Thyroid gland (tissue), 4 donors: ENCODE results near the gene NPBWR2. TPM values are rescaled to one million over a fixed set of nuclear protein-coding genes. Genes with fewer than 3 reads are reported as not detected.
"Not testable (repeated sequence)": the region's sequence is repeated elsewhere in the genome, so short reads cannot be mapped to it uniquely, and the experiment has no call there.

Source experiments
- DNase-seq, 2 donors: peaks; one replicate each; pipeline ENCODE4 v3.0.0-alpha.2; 2019
- H3K27ac ChIP-seq, 3 donors: fragments of 200-600 bp; sonication (generic); 1 replicate in 2 of 3; 2 replicates in 1 of 3; pipeline ENCODE4 v1.5.1; 2016 to 2019; ENCODE audit warnings: mild to moderate bottlenecking in 1 of 3, moderate library complexity in 1 of 3
- H3K27me3 ChIP-seq: fragments of 200-600 bp; sonication (generic); one replicate; pipeline ENCODE4 v1.5.1; 2019
- H3K36me3 ChIP-seq, 2 donors: fragments of 200-600 bp; sonication (generic); one replicate each; pipeline ENCODE4 v1.5.1; 2016 to 2019
- H3K4me1 ChIP-seq, 2 donors: fragments of 200-600 bp; sonication (generic); one replicate each; pipeline ENCODE4 v1.5.1; 2017 to 2019
- H3K4me3 ChIP-seq, 3 donors: fragments of 200-600 bp; sonication (generic); replicated peaks in 1 of 3; 1 replicate in 2 of 3; 2 replicates in 1 of 3; pipeline ENCODE4 v1.5.1; 2016; ENCODE audit warnings: mild to moderate bottlenecking in 1 of 3
- H3K9me3 ChIP-seq: fragments of 200-600 bp; sonication (generic); one replicate; pipeline ENCODE4 v1.5.1; 2017
- POLR2A ChIP-seq, 2 donors: fragments of 450-650 bp; IDR thresholded peaks; one replicate each; pipeline ENCODE4 v1.6.1; 2017; ENCODE audit warnings: antibody characterized with exemption in 2 of 2, mild to moderate bottlenecking in 2 of 2, moderate library complexity in 1 of 2
- WGBS, 2 donors: methylation state at CpG; one replicate each; pipeline ENCODE4 v1.1.5; 2017; 5-methylcytosine and 5-hydroxymethylcytosine counted together
- intact Hi-C: fragments of 100-400 bp; cut with DNase I; formaldehyde crosslinking; loops from one replicate; pipeline ENCODE4 v1.15.1; 2023
- total RNA-seq, 4 donors: library from RNA; depleted of rRNA; stranded (reverse); fragments of >200 nt; gene quantifications; one replicate each; pipeline ENCODE4 v1.2.3, GENCODE V29; 2016
- TF ChIP-seq, protein P1 (sequence below), 6 experiments: fragments of 200-600 bp in 3 of 6; fragments of 450-650 bp in 3 of 6; sonication (generic) in 3 of 6; IDR thresholded peaks; one replicate each; pipeline ENCODE4 v1.5.1; 2016 to 2019; ENCODE audit warnings: antibody characterized with exemption in 6 of 6, mild to moderate bottlenecking in 2 of 6, inconsistent platforms in 1 of 6, moderate library complexity in 1 of 6

The NPBWR2 gene
- total RNA-seq, 4 donors from 2014 or later: not detected

- H3K27me3 ChIP-seq: no peaks in the 10 kb centered on the region
- WGBS, 2 donors: 56 to 78% methylated on average over 5 to 22 of the region's 27 CpGs
- no peak for DNase-seq
- TF ChIP-seq POLR2A (IDR thresholded peaks at IDR 0.05): no peak
- TF ChIP-seq, protein P1, sequence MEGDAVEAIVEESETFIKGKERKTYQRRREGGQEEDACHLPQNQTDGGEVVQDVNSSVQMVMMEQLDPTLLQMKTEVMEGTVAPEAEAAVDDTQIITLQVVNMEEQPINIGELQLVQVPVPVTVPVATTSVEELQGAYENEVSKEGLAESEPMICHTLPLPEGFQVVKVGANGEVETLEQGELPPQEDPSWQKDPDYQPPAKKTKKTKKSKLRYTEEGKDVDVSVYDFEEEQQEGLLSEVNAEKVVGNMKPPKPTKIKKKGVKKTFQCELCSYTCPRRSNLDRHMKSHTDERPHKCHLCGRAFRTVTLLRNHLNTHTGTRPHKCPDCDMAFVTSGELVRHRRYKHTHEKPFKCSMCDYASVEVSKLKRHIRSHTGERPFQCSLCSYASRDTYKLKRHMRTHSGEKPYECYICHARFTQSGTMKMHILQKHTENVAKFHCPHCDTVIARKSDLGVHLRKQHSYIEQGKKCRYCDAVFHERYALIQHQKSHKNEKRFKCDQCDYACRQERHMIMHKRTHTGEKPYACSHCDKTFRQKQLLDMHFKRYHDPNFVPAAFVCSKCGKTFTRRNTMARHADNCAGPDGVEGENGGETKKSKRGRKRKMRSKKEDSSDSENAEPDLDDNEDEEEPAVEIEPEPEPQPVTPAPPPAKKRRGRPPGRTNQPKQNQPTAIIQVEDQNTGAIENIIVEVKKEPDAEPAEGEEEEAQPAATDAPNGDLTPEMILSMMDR (IDR thresholded peaks at IDR 0.05): no peak
- H3K4me1 ChIP-seq: no peaks in the 10 kb centered on the region
- intact Hi-C loops: no loop called here
- H3K4me3 ChIP-seq: no peak overlapping the region
- no peak overlapping the region for H3K27ac ChIP-seq
- no peaks in the 10 kb centered on the region for H3K9me3 ChIP-seq
- H3K36me3 ChIP-seq: no peaks in the 10 kb centered on the region
Measured at GRCh38 chr20:64092258-64093012, 14.9 kb downstream of the NPBWR2 start.

- no peaks in the 10 kb centered on the region for H3K27me3 ChIP-seq
- H3K27ac ChIP-seq: no peak overlapping the region
- H3K4me1 ChIP-seq: no peaks in the 10 kb centered on the region
- H3K36me3 ChIP-seq: no peaks in the 10 kb centered on the region
- TF ChIP-seq POLR2A (IDR thresholded peaks at IDR 0.05): no peak
- TF ChIP-seq, protein P1 (IDR thresholded peaks at IDR 0.05): no peak
- 27 to 31% methylated on average over 9 to 15 of the region's 16 CpGs for WGBS, 2 donors
- DNase-seq: no peak
- H3K9me3 ChIP-seq: no peaks in the 10 kb centered on the region
- H3K4me3 ChIP-seq: no peak overlapping the region
- intact Hi-C loops: no loop called here
Measured at GRCh38 chr20:64091770-64092169, 15.6 kb downstream of the NPBWR2 start.

DNA sequence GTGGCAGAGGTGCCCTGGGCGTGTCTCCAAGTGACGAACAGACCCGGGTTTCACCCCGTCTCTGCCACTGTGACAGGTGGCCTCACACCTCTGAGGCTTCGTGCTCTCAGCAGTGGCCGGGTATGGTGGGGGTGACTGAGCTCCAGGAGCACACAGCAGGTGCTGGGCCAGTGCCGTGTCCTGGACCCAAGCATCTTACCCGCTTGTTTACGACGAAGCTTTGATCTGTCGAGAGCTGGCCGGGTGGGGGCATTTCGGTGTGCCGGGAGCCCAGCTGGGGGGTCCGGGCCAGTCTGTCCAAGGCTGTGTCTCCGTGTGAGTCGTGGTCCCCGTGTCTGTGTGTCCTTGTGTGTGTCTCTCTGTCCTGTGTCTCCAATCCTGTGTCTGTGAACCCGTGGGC, 16.0 kb downstream of the NPBWR2 start:
- WGBS, 2 donors: 81 to 82% methylated on average over 7 to 14 of the region's 19 CpGs
- H3K27me3 ChIP-seq: no peaks in the 10 kb centered on the region
- TF ChIP-seq, protein P1 (IDR thresholded peaks at IDR 0.05): no peak
- no peak for TF ChIP-seq POLR2A (IDR thresholded peaks at IDR 0.05)

GRCh38 chr20:64090165-64090564, 17.2 kb downstream of the NPBWR2 start:
- Histone ChIP-seq H3K9me3 (no peaks in the 10 kb centered on the region), H3K27me3 (no peaks in the 10 kb centered on the region), H3K4me1 (no peaks in the 10 kb centered on the region), H3K36me3 (no peaks in the 10 kb centered on the region), H3K4me3 (no peak overlapping the region), H3K27ac (no peak overlapping the region)
- intact Hi-C loops: no loop called here
- WGBS, 2 donors: 55 to 67% methylated on average over 5 to 10 of the region's 10 CpGs
- TF ChIP-seq POLR2A (IDR thresholded peaks at IDR 0.05): no peak
- TF ChIP-seq, protein P1 (IDR thresholded peaks at IDR 0.05): no peak
- no peak for DNase-seq

More for the DNA sequence above, 16.0 kb downstream of the NPBWR2 start:
- Histone ChIP-seq H3K9me3 (no peaks in the 10 kb centered on the region), H3K36me3 (no peaks in the 10 kb centered on the region), H3K4me3 (no peak overlapping the region), H3K27ac (no peak overlapping the region), H3K4me1 (no peaks in the 10 kb centered on the region)
- DNase-seq: no peak
- intact Hi-C loops: no loop called here

- intact Hi-C loops, H3K4me3 ChIP-seq, H3K27me3 ChIP-seq, DNase-seq, H3K9me3 ChIP-seq, H3K27ac ChIP-seq, H3K36me3 ChIP-seq: not testable (repeated sequence)
- H3K4me1 ChIP-seq: peaks cover 0 to 13% of the 10 kb centered on the region in 2 donors
Measured at GRCh38 chr20:64088586-64088985, 18.8 kb downstream of the NPBWR2 start.

GRCh38 chr20:64087226-64087825, 20.0 kb downstream of the NPBWR2 start:
- H3K27ac ChIP-seq, DNase-seq, intact Hi-C loops, H3K36me3 ChIP-seq, H3K4me3 ChIP-seq, H3K27me3 ChIP-seq, H3K9me3 ChIP-seq: not testable (repeated sequence)
- peaks cover 0 to 22% of the 10 kb centered on the region in 2 donors for H3K4me1 ChIP-seq
- WGBS, 2 donors: 99 to 100% methylated on average over 6 to 10 of the region's 36 CpGs
